Cardiac muscle cell (in vitro differentiated cells and primary cell): ENCODE measurements around the gene PQBP1. TPM values are rescaled to one million over a fixed set of nuclear protein-coding genes. Genes with fewer than 3 reads are reported as not detected.

Source experiments
- DNase-seq, 2 donors: peaks; one replicate each; pipeline versions ENCODE4 v3.0.0 to v3.0.0-alpha.2; 2010 to 2017; ENCODE audit warnings: low read depth in 1 of 2, low spot score in 1 of 2
- H3K27ac ChIP-seq: fragments of 200-600 bp; sonication (generic); 2 replicates; pipeline ENCODE4 v1.5.1; 2016
- H3K27me3 ChIP-seq: fragments of 200-600 bp; sonication (generic); 2 replicates; pipeline ENCODE4 v1.6.0; 2016; ENCODE audit warnings: control low read depth
- H3K36me3 ChIP-seq: fragments of 200-600 bp; sonication (generic); 2 replicates; pipeline ENCODE4 v1.5.1; 2016; ENCODE audit warnings: control low read depth
- H3K4me1 ChIP-seq: fragments of 200-600 bp; sonication (generic); 2 replicates; pipeline ENCODE4 v1.8.1; 2017; ENCODE audit warnings: low read depth, mild to moderate bottlenecking, mixed run types
- H3K4me3 ChIP-seq: fragments of 200-600 bp; sonication (generic); 2 replicates; pipeline ENCODE4 v1.5.1; 2016; ENCODE audit warnings: mild to moderate bottlenecking
- H3K9me3 ChIP-seq: fragments of 200-600 bp; sonication (generic); 2 replicates; pipeline ENCODE4 v1.5.1; 2017; ENCODE audit warnings: low read depth, mild to moderate bottlenecking, control low read depth
- polyA plus RNA-seq: library from polyadenylated mRNA; unstranded; fragments of >200 nt; fragmentation: Nextera tagmentation; extraction: Ambion mirVana; gene quantifications from 2 replicates; pipeline ENCODE4 v1.2.1, GENCODE V29; 2016
- total RNA-seq: library from RNA; depleted of rRNA; stranded (reverse); fragments of >200 nt; gene quantifications from 2 replicates; pipeline ENCODE4 v1.2.3, GENCODE V29; 2016
- TF ChIP-seq, protein P1 (sequence below): IDR thresholded peaks from 2 replicates; pipeline ENCODE4 v1.5.1; 2012; ENCODE audit warnings: low read depth, mild to moderate bottlenecking, low read length

Gene PQBP1
- total and polyA plus RNA-seq, 2 experiments from 2014 or later, result 74.8 to 114 TPM

DNA sequence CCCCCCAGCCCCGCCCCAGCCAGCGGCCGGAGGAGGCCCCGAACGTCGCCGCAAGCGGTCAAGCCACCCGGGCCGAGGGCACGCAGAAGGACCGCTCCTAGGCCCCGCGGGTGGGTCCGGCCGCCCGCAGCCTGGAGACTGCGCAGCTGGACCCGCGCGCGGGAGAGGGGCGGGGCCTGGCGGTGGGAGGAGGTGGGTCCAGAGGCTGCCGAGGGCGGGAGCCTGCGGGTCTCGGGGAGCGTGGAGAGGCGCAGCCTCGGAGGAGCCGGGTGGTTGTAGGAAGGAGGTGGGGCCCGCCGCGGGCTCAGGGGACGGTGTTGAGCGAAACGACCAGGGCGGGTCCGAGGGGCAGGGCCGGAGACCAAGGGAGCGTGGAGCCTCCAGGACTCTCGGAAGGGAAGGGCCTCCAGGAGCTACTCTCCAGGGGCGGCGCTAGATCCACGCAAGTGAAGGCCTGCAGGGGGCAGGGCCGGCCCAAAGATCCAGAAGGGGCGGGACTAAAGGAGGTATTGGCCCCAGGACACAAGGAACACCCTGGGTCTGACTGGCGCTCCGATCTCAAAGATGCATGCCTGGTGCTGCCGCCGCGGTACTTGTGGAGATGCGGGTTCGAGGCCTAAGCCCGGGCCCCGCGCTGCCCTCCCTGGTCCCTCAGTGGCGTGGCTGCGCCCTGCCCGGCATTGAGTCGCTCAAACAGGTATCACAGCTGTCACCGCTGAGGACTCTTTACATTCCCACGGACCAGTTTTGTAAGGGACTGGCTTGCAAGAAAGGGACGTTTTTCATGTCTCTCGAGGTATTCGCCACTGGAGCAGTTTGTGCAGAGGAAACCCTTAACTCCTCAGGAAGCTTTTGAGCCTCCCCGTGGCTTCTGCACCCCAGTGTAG, 6.1 kb upstream of the PQBP1 start:
- TF ChIP-seq, protein P1, sequence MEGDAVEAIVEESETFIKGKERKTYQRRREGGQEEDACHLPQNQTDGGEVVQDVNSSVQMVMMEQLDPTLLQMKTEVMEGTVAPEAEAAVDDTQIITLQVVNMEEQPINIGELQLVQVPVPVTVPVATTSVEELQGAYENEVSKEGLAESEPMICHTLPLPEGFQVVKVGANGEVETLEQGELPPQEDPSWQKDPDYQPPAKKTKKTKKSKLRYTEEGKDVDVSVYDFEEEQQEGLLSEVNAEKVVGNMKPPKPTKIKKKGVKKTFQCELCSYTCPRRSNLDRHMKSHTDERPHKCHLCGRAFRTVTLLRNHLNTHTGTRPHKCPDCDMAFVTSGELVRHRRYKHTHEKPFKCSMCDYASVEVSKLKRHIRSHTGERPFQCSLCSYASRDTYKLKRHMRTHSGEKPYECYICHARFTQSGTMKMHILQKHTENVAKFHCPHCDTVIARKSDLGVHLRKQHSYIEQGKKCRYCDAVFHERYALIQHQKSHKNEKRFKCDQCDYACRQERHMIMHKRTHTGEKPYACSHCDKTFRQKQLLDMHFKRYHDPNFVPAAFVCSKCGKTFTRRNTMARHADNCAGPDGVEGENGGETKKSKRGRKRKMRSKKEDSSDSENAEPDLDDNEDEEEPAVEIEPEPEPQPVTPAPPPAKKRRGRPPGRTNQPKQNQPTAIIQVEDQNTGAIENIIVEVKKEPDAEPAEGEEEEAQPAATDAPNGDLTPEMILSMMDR, result peak; percentile 50
- H3K9me3 ChIP-seq, result no peaks in the 10 kb centered on the region
- DNase-seq, result peak; percentile 91 to 94
- peak overlapping the region; percentile 57 for H3K4me3 ChIP-seq
- H3K27ac ChIP-seq, result peak overlapping the region; percentile 51
- no peaks in the 10 kb centered on the region for H3K36me3 ChIP-seq
- peaks cover 2% of the 10 kb centered on the region for H3K4me1 ChIP-seq
- no peaks in the 10 kb centered on the region for H3K27me3 ChIP-seq

DNA sequence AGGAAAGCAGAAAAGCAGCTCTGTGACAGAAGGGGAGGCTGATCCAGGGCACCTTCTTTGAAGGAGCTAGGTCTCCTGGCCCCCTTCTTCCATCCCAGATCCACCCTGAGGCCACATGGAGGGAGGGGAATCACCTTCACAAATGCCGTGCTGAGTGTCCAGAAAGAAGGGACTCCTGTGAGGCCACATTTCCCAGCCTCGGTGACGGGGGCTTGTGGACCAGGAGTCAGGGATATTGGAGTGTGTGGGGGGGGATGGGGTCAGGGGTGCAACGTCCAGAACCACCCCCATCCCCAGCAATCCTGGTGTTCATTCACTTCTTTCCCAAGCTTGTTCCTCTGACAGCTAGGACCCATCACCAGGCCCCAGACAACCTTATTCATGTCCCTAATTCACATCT, 4.8 kb upstream of the PQBP1 start:
- Histone ChIP-seq H3K27me3 (no peaks in the 10 kb centered on the region), H3K4me1 (peaks cover 2% of the 10 kb centered on the region), H3K27ac (no peak overlapping the region), H3K4me3 (no peak overlapping the region), H3K9me3 (no peaks in the 10 kb centered on the region), H3K36me3 (no peaks in the 10 kb centered on the region)
- DNase-seq, result no peak
- TF ChIP-seq, protein P1, result no peak

DNA sequence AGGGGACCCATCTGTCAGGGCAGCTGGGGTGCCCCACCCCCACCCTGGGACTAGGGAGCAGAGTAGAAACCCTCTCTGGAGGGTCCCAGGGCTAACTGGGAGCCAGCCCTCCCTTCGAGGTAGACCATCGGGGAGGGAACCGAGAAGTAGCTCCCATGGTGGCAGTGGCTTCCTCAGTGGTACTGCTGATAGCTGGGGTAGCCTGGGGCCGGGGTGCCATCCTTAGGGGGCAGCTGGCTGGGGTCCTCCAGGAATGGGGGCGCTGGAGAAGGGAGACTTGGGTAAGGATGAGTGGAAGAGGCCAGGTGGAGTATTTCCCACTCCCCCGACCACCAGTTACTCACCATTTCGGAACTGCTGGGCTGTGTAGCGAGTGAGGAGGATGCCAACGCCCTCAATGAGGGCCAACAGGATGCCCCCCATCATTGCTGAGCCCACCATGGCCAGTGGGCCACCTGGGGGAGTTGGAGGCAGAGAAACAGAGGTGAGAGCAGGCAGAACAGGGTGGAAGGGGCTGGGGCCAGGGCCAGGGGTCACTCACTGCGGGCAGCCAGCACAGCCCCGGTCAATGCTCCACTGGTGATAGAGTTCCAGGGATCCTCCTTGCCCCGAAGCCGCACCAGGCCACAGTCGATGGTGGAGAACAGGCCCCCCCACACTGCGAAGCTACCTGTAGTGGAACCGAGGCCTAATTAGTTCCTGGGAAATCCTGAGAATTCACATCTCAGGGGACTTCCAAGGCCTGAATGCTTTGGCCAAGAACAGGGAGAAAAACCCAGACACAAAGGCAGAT, 4.0 kb upstream of the PQBP1 start:
- no peak for DNase-seq
- H3K27me3 ChIP-seq, result no peaks in the 10 kb centered on the region
- H3K36me3 ChIP-seq, result no peaks in the 10 kb centered on the region
- no peaks in the 10 kb centered on the region for H3K9me3 ChIP-seq
- H3K4me1 ChIP-seq, result peaks cover 2% of the 10 kb centered on the region
- H3K4me3 ChIP-seq, result no peak overlapping the region
- TF ChIP-seq, protein P1, result no peak
- no peak overlapping the region for H3K27ac ChIP-seq

DNA sequence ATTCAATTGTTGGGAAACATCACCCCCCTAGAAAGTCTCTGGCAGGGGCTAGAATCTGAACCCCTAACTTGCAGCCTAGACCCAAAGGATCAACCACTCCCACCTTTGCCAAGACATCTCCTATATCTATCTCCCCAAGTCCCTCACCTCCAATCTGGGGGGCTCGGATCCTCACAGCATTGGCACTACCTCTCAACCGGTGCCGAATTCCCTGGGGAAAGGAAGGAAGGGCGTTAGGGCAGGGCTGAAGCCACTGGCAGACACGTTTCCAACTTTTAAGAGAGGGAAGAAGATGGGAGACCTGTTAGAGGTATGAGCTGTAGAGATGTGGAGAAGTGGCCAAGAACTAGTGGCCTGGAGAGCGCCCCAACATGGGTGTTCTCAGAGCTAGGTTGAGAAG, 2.8 kb upstream of the PQBP1 start:
- Histone ChIP-seq H3K36me3 (no peaks in the 10 kb centered on the region), H3K27me3 (no peaks in the 10 kb centered on the region), H3K27ac (no peak overlapping the region), H3K4me3 (no peak overlapping the region), H3K9me3 (no peaks in the 10 kb centered on the region), H3K4me1 (peaks cover 2% of the 10 kb centered on the region)
- TF ChIP-seq, protein P1, result no peak
- DNase-seq, result no peak

DNA sequence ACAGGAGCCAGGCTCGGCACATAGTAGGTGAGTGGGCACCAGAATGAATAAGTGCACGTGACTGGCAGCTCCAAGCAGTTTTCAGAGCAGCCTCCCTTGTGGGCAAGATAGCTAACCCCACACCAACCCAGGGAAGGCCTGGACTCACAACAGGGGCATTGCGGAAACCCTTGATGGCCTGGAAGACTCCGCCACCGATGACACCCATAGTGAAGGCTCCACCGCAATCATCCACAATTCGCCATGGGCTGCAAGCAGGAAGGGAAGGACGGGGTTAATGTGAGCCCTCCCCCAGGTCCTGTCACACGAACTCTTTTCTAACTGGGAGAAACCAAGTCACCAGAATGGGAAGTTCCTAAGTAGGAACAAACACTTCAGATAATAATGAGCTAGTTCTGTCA, 1.1 kb upstream of the PQBP1 start:
- Histone ChIP-seq H3K4me1 (peaks cover 2% of the 10 kb centered on the region), H3K36me3 (no peaks in the 10 kb centered on the region), H3K27ac (peak overlapping the region; percentile 92), H3K9me3 (no peaks in the 10 kb centered on the region), H3K27me3 (no peaks in the 10 kb centered on the region), H3K4me3 (peak overlapping the region; percentile 51)
- TF ChIP-seq, protein P1, result no peak
- DNase-seq, result peak in 1 of 2 donors; percentile 28
